Suppressor macrophage treated with lipopolysaccharide for 1 hour (primary cell): Measurements from ENCODE around the gene PPARD.
"Not testable (repeated sequence)": the region's sequence is repeated elsewhere in the genome, so short reads cannot be mapped to it uniquely, and the experiment has no call there.

Source experiments
- DNase-seq, 3 donors: peaks; one replicate each; pipeline ENCODE4 v3.0.0-alpha.2; 2020 to 2022

PPARD gene

GRCh38 chr6:35312076-35312800 lies 30.1 kb upstream of the PPARD start:
- peak in 1 of 3 donors; percentile 17 for DNase-seq

- peak; percentile 58 to 92 (median 88) for DNase-seq
These were observed 29.6 kb upstream of the PPARD start for GRCh38 chr6:35312807-35313206.

DNA sequence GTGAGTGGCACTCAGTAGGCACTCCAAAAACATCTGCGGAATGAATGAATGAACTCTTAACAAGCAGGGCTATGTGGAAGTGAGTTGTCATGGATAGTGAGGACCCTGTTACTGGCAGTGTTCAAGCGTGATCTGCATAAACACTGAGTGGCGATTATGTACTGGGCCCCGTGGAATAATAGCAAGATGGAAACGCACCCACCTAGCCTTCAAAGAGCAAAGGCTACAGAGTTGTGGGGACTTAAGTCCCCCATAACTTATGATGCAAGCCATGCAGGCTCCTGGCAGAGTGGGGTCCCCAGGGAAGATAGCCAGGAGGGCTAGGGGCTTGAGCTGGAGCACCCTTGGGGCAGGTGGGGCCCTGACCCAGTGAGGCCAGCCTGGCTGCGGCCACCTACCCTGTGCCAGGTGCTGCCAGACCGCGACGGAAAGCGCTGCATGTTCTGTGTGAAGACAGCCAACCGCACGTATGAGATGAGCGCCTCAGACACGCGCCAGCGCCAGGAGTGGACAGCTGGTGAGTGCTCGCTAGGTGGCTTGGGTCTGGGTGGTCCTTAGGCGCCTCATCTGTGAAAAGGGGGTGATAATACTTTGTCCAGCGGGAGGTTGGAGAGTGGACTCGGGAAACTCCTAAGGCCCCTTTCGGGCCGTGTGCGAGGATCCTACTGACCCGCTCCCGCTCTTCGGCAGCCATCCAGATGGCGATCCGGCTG lies 24.7 kb upstream of the PPARD start:
- no peak for DNase-seq

DNA sequence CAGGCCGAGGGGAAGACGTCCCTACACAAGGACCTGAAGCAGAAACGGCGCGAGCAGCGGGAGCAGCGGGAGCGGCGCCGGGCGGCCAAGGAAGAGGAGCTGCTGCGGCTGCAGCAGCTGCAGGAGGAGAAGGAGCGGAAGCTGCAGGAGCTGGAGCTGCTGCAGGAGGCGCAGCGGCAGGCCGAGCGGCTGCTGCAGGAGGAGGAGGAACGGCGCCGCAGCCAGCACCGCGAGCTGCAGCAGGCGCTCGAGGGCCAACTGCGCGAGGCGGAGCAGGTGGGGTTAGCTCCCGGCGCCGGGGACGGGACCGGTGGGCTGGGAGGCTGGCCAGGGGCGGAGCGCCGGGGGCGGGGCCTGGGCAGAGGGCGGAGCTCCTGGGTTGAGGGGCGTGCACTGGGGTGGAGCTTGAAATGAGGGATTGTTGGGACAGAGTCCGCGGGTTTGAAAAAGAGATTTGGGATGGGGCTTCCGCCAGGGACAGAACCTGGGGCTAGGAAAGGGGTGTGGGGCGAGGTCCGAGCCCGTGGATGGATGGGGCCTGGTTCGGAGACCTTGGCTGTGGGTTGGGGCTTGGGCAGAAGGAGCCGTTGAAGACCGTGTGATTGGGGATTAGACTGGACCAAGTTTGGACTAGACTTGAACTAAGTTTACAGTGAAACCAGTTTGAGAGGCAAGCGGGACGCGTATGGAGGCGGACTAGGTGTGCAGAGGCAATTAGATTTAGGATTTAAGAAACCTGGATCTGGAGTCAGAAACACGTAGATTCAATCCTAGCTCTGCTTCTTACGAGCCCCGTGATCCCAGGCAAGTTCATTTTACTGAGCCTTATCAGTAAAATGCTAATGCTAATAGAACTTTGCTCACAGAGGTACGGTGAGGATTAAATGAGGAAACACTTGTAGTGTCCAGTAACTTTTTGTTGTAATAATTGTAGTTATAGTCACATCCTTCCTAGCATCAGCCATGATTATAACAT lies 23.9 kb upstream of the PPARD start:
- DNase-seq, result no peak

GRCh38 chr6:35319346-35320030 lies 22.9 kb upstream of the PPARD start:
- DNase-seq, result no peak

DNA sequence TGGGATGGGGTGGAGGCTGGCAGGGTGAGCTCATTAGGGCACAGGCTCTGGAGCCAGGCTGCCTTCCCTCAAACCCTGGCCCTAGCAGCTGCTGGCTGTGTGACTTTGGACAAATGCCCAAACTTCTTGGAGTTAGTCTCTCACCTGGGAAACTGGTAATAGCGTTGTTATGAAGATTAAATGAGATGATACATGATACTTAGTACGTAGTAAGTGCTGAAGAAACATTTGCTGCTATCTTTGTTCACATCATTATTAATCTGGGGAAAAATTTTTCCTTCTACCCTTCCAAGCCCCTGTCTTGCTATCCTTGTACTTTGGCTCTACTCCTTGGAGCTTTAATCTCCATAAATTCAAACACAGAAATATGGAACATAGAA lies 22.3 kb upstream of the PPARD start:
- no peak for DNase-seq

- no peak for DNase-seq
These were observed 21.3 kb upstream of the PPARD start for GRCh38 chr6:35321091-35321490.

- peak; percentile 75 to 84 (median 78) for DNase-seq
These were observed 14.9 kb upstream of the PPARD start for GRCh38 chr6:35327349-35328027.

DNA sequence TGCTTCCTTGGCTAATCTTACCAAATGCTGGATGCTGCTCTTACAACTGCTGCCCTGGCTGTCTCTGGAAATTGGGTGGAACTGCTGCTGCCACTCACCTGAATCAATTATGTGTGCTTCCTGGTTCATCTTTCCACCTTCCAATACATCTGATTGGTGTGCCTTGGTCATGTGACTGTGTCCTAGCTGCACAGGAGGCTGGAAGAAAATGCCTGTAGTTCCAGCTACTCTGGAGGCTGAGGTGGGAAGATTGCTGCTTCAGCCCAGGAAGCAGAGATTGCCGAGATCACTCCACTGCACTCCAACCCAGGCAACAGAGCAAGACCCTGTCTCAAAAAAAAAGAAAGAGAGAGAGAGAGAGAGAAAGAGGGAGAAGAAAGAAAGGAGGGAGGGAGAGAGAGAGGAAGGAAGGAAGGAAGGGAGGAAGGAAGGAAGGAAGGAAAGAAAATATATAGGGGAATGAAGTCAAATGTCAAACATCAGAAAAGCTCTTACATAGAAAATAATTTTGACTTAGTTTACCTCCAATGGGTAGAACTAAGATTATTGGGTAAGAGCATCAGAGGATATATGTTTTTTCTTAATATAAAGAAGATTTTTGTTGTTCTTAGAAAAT lies 14.1 kb upstream of the PPARD start:
- DNase-seq, result peak in 1 of 3 donors; percentile 4

- not testable (repeated sequence) for DNase-seq
These were observed 13.4 kb upstream of the PPARD start for GRCh38 chr6:35328965-35329364.

DNA sequence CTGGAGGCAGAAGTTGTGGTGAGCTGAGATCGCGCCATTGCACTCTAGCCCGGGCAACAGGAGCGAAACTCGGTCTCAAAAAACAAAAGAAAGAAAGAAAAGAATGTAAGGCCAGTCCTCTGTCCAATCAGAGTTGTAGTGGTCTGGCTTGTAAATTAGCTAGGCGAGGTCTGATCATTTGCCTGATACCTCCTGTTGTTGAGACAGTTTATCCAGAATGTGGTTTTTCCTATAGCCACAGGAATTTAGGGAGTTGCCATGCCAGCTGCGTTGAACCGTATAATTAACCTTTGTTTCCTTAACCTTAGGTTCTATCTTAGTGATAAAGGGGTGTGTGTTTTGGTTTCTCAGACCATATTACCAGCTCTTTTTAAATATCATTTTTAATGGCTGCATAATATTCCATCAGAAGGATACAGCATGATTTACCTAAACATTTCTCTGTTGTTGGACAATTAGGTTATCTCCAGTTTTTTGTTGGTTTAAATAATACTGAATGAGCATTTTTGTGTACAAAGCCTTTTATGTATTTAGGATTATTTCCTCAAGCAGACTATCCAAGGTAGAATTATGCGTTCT lies 11.7 kb upstream of the PPARD start:
- peak in 1 of 3 donors; percentile 17 for DNase-seq

- peak in 1 of 3 donors; percentile 16 for DNase-seq
These were observed 10.1 kb upstream of the PPARD start for GRCh38 chr6:35332074-35332887.

DNA sequence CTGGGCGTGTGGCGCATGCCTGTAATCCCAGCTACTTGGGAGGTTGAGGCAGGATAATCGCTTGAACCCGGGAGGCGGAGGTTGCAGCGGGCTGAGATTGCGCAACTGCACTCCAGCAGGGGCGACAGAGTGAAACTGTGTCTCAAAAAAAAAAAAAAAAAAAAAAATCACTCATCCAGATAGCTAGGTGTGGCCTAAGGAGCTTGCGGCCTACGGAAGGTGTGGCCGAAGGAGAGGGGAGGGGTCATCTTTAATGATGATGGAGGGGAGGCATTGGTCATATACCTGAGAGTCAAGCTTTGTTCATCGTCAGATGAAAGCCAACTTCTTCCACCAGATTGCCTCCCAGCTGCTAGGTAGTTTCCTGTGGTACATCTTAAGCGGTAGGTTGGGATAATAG lies 801 bp upstream of the PPARD start:
- no peak for DNase-seq

GRCh38 chr6:35343092-35343834 lies 905 bp downstream of the PPARD start:
- peak; percentile 77 to 88 (median 78) for DNase-seq

GRCh38 chr6:35343835-35344550 lies 1.6 kb downstream of the PPARD start:
- no peak for DNase-seq

- DNase-seq, result peak in 1 of 3 donors; percentile 0
These were observed 9.1 kb downstream of the PPARD start for GRCh38 chr6:35351422-35351821.

GRCh38 chr6:35352735-35353134 lies 10.4 kb downstream of the PPARD start:
- DNase-seq, result peak in 1 of 3 donors; percentile 16

GRCh38 chr6:35354361-35355135 lies 12.2 kb downstream of the PPARD start:
- peak in 1 of 3 donors; percentile 21 for DNase-seq
